Sigmoid colon (tissue), 7 donors: ENCODE data around the gene PCMT1. TPM values are rescaled to one million over a fixed set of nuclear protein-coding genes. Genes with fewer than 3 reads are reported as not detected.

Experiments used
- DNase-seq: peaks from one replicate; pipeline ENCODE4 v3.0.0-alpha.2; 2019
- H3K27ac ChIP-seq, 4 donors: fragments of 200-600 bp; sonication (generic); one replicate each; pipeline ENCODE4 v1.5.1; 2016 to 2019; ENCODE audit warnings: mild to moderate bottlenecking in 1 of 4
- H3K27me3 ChIP-seq, 3 donors: fragments of 200-600 bp; sonication (generic); one replicate each; pipeline ENCODE4 v1.5.1; 2019; ENCODE audit warnings: mild to moderate bottlenecking in 1 of 3
- H3K36me3 ChIP-seq, 4 donors: fragments of 200-600 bp; sonication (generic); one replicate each; pipeline ENCODE4 v1.5.1; 2016 to 2019
- H3K4me1 ChIP-seq, 4 donors: fragments of 200-600 bp; sonication (generic); one replicate each; pipeline ENCODE4 v1.5.1; 2017 to 2019
- H3K4me3 ChIP-seq, 4 donors: fragments of 200-600 bp; sonication (generic); one replicate each; pipeline ENCODE4 v1.5.1; 2017 to 2019; ENCODE audit warnings: mild to moderate bottlenecking in 2 of 4, moderate library complexity in 1 of 4
- H3K9me3 ChIP-seq, 4 donors: fragments of 200-600 bp in 3 of 4; sonication (generic) in 3 of 4; one replicate each; pipeline versions ENCODE4 v1.5.1 to v1.6.1; 2013 to 2019
- EP300 ChIP-seq, 4 donors: sonication (generic); formaldehyde crosslinking; IDR thresholded peaks; one replicate each; pipeline ENCODE4 v1.6.1; 2017; ENCODE audit warnings: antibody characterized with exemption in 4 of 4
- POLR2A ChIP-seq, 2 donors: fragments of 450-650 bp; IDR thresholded peaks; one replicate each; pipeline ENCODE4 v1.6.1; 2016; ENCODE audit warnings: antibody characterized with exemption in 2 of 2, mild to moderate bottlenecking in 2 of 2, moderate library complexity in 2 of 2
- POLR2AphosphoS5 ChIP-seq, 4 donors: sonication (generic); formaldehyde crosslinking; IDR thresholded peaks; one replicate each; pipeline ENCODE4 v1.6.1; 2017; ENCODE audit warnings: antibody characterized with exemption in 4 of 4
- WGBS, 2 donors: extraction: QIAGEN DNeasy Blood & Tissue Kit; methylation state at CpG; one replicate each; pipeline ENCODE4 v1.1.7; 2013; 5-methylcytosine and 5-hydroxymethylcytosine counted together
- intact Hi-C: fragments of 100-400 bp; cut with DNase I; formaldehyde crosslinking; loops from one replicate; pipeline ENCODE4 v1.15.1; 2023
- polyA plus RNA-seq, 3 donors: library from polyadenylated mRNA; stranded (reverse); fragments of 200-250 nt; gene quantifications; one replicate each; pipeline ENCODE4 v1.2.3, GENCODE V29; 2013
- total RNA-seq, 4 donors: library from RNA; depleted of rRNA; stranded (reverse); fragments of >200 nt; gene quantifications; one replicate each; pipeline ENCODE4 v1.1.0, GENCODE V29; 2016
- TF ChIP-seq, protein P1 (sequence below), 4 experiments: fragments of 450-650 bp in 3 of 4; fragments of 200-600 bp in 1 of 4; IDR thresholded peaks; one replicate each; pipeline ENCODE4 v1.5.1; 2016 to 2019; ENCODE audit warnings: antibody characterized with exemption in 4 of 4, mild to moderate bottlenecking in 3 of 4, moderate library complexity in 2 of 4
- donor health status: healthy with polysubstance abuse.
- donor health status: Bipolar disorder and iron deficiency.
- donor health status: healthy.

The PCMT1 gene
- 100 to 1,000 TPM in 1 of 4 donors, 10 to 100 TPM in 3; 74.0 to 117 (median 96.0) TPM for total RNA-seq
- polyA plus RNA-seq = 10 to 100 TPM; 33.0 to 64.4 (median 49.0) TPM

DNA sequence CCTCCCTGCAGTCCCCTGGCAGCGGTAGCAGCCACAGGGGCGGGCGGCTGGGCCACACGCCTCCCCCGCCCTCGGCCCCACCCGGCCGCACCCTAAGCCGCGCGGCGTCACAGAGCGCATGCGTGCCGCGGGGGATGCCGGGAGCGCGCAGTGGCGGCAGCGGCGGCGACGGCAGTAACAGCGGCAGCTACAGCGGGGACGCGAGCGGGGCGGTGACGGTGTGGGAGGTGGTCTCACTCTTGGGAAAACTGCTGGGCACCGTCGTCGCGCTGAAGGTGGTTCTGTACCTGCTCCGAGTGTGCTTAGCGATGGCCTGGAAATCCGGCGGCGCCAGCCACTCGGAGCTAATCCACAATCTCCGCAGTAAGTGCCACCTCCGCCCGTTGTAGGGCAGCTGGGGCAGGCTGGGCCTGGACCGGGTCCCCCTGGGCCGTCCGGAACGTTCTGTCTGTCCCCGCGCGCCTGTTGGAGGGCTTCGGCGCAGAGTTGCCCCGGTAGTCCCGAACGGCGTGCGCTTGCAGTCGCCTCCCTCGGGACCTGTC lies at the start of gene PCMT1:
Gene PCMT1, plus strand, starts transcription at position 148 of the 542 bp plus-strand sequence. Its CDS starts 161 bp downstream, at position 309.
- Histone ChIP-seq H3K27ac (peak within 1 kb of the TSS; percentile 91 to 94 (median 91)), H3K9me3 (no peaks in the 10 kb centered on the region), H3K27me3 (no peaks in the 10 kb centered on the region), H3K4me1 (peaks cover 0 to 43% (median 35%) of the 10 kb centered on the region in 4 donors), H3K36me3 (no peaks in the 10 kb centered on the region), H3K4me3 (peak within 1 kb of the TSS; percentile 86 to 92 (median 88))
- WGBS, 2 donors = 0% methylated on average over 60 of the region's 60 CpGs
- intact Hi-C loops = loop anchor here (10.0 kb wide), 1 partner anchor 185 kb away; the partner anchor contains the start of gene GINM1
- TF ChIP-seq POLR2AphosphoS5 (IDR thresholded peaks at IDR 0.05) (peak; percentile 89 to 98 (median 96)), POLR2A (IDR thresholded peaks at IDR 0.05) (peak; percentile 67 to 73), EP300 (IDR thresholded peaks at IDR 0.05) (no peak)
- TF ChIP-seq, protein P1, sequence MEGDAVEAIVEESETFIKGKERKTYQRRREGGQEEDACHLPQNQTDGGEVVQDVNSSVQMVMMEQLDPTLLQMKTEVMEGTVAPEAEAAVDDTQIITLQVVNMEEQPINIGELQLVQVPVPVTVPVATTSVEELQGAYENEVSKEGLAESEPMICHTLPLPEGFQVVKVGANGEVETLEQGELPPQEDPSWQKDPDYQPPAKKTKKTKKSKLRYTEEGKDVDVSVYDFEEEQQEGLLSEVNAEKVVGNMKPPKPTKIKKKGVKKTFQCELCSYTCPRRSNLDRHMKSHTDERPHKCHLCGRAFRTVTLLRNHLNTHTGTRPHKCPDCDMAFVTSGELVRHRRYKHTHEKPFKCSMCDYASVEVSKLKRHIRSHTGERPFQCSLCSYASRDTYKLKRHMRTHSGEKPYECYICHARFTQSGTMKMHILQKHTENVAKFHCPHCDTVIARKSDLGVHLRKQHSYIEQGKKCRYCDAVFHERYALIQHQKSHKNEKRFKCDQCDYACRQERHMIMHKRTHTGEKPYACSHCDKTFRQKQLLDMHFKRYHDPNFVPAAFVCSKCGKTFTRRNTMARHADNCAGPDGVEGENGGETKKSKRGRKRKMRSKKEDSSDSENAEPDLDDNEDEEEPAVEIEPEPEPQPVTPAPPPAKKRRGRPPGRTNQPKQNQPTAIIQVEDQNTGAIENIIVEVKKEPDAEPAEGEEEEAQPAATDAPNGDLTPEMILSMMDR (IDR thresholded peaks at IDR 0.05) = no peak
- DNase-seq = peak; percentile 94

DNA sequence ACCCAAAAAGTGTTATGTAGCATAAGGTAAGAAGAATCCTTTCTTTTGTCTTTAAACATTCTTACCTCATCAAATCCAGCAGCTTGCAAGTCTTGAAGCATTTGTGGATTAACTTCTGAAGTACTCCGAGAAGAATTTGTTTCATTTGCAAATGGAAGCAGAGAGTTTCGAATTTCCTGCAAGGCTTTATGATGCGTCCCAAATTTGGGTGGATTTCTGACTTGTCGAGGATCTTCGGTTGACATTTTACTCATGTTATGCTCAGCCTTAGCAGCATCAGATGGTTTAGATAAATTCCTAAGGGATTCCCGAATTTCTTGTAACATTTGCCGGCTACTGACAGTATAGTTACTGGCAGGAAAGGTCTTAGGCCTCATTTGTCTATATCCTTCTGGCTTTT lies 47.8 kb upstream of the PCMT1 start:
- TF ChIP-seq EP300 (IDR thresholded peaks at IDR 0.05) (no peak), POLR2AphosphoS5 (IDR thresholded peaks at IDR 0.05) (no peak), POLR2A (IDR thresholded peaks at IDR 0.05) (no peak)
- TF ChIP-seq, protein P1 (IDR thresholded peaks at IDR 0.05) = no peak
- Histone ChIP-seq H3K27me3 (no peaks in the 10 kb centered on the region), H3K4me1 (peaks cover 0 to 38% (median 19%) of the 10 kb centered on the region in 4 donors), H3K4me3 (no peak overlapping the region), H3K36me3 (peaks cover 0 to 14% (median 0%) of the 10 kb centered on the region in 4 donors), H3K9me3 (no peaks in the 10 kb centered on the region), H3K27ac (no peak overlapping the region)
- WGBS, 2 donors = 78 to 86% methylated on average over 7 of the region's 7 CpGs
- intact Hi-C loops = no loop called here
- DNase-seq = no peak

DNA sequence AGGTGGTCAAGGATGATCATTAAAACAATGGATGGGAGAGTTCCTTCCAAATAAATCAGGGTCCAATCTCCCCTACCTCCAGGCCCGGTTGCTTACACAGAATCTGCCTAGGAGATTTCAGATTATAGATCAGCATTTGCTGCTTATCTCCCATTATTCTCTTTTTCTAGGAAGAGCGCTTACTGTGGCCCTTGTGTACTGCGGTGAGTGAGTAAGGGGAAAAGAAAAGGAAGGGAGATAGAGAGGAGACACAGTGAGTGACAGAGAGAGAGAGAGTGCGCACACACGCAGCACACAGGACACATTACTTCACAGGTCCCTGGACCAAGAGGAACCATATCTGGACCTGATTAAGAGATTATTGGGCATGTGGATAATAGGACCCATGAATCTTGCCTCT lies 37.8 kb upstream of the PCMT1 start:
- WGBS, 2 donors = 97 to 98% methylated on average over 5 of the region's 5 CpGs

DNA sequence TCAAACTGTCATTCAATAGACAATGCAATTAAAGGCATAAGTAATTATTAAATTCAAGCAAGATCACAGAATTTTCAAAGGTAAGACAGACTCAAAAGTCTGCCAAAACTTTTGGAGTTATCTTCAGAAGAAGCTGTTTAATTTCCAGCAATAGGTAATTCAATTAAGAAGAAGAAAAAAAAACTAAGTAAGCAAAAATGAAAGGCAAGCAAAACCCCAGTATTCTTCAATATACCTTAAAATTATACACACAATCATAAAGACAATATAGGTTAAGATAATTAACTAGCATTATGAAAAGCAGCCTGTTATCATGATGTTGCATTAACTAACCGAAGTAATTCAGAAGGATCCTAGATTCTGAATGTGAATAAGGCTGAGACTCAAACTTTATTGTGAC lies 35.1 kb upstream of the PCMT1 start:
- H3K27ac ChIP-seq = no peak overlapping the region
- no peak overlapping the region for H3K4me3 ChIP-seq
- peaks cover 0 to 61% (median 30%) of the 10 kb centered on the region in 4 donors for H3K4me1 ChIP-seq
- TF ChIP-seq EP300 (IDR thresholded peaks at IDR 0.05) (no peak), POLR2A (IDR thresholded peaks at IDR 0.05) (no peak)
- no peaks in the 10 kb centered on the region for H3K27me3 ChIP-seq
- 95% methylated on average over 1 of the region's 1 CpG for WGBS, 2 donors
- H3K36me3 ChIP-seq = no peaks in the 10 kb centered on the region
- intact Hi-C loops = loop anchor here (10.0 kb wide), 1 partner anchor 210 kb away; the partner anchor contains the start of gene RAET1G
- DNase-seq = no peak
- no peaks in the 10 kb centered on the region for H3K9me3 ChIP-seq

More for the DNA sequence above, 37.8 kb upstream of the PCMT1 start:
- no peaks in the 10 kb centered on the region for H3K27me3 ChIP-seq
- H3K27ac ChIP-seq = no peak overlapping the region
- no peaks in the 10 kb centered on the region for H3K9me3 ChIP-seq
- no peak overlapping the region for H3K4me3 ChIP-seq
- H3K36me3 ChIP-seq = no peaks in the 10 kb centered on the region
- intact Hi-C loops = loop anchor here (10.0 kb wide), 1 partner anchor 213 kb away; the partner anchor contains the start of gene RAET1G
- no peak for TF ChIP-seq POLR2AphosphoS5 (IDR thresholded peaks at IDR 0.05)
- peaks cover 0 to 64% (median 30%) of the 10 kb centered on the region in 4 donors for H3K4me1 ChIP-seq
- no peak for DNase-seq

DNA sequence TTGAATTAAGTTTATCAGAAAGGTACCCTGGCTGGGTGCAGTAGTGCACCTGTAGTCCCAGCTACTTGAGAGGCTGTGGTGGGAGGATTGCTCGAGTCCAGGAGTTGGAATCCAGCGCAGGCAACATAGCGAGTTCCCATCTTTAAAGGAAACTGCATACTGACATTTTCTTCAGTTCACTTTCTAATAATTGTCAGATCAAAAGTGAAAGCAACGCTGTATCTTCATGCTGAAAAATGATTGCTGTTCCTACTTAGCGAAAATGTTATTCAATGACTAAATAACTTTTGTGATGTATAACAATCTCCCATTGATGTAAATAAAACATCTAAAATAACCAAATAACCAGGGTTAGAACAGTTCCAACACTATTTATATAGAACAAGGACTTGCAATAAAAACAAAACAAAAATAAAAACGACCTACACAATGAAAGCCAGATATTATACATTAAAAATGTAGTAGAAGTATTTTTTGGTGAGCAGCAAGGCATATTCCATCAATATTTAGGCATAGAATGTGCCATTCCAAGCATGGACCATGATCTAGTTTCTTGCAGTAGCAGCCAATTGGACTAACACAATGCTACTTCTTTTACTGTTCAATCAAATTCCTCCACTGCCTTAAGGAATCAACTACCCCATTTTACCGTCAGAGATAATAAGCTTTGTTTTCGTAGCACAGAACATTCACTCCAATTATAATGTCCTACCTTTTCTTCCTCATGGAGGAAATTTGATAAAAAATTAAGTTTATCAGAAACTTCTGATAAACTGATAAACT lies 33.2 kb upstream of the PCMT1 start:
- intact Hi-C loops = loop anchor here (5.0 to 10.0 kb wide), 4 partner anchors 69 to 208 kb away; partner anchors contain the start of genes GINM1, KATNA1, LRP11 and RAET1G

More for the DNA sequence above, 33.2 kb upstream of the PCMT1 start:
- TF ChIP-seq EP300 (IDR thresholded peaks at IDR 0.05) (no peak), POLR2AphosphoS5 (IDR thresholded peaks at IDR 0.05) (no peak), POLR2A (IDR thresholded peaks at IDR 0.05) (no peak)
- TF ChIP-seq, protein P1 (IDR thresholded peaks at IDR 0.05) = no peak
- no peak for DNase-seq
- H3K9me3 ChIP-seq = no peaks in the 10 kb centered on the region
- peak overlapping the region in 3 of 4 donors; percentile 61 to 99 (median 90) for H3K4me3 ChIP-seq
- peaks cover 0 to 44% (median 24%) of the 10 kb centered on the region in 4 donors for H3K4me1 ChIP-seq
- WGBS, 2 donors = 8 to 13% methylated on average over 8 of the region's 8 CpGs
- H3K27me3 ChIP-seq = no peaks in the 10 kb centered on the region
- H3K36me3 ChIP-seq = no peaks in the 10 kb centered on the region
- H3K27ac ChIP-seq = peak overlapping the region; percentile 97 to 100 (median 100)
